Measurements from ENCODE around the gene GPC4.

GPC4 gene

GRCh38 chrX:133365871-133366611 lies 49.2 kb downstream of the GPC4 start:
- Histone ChIP-seq H3K27ac (ENCODE audit: extremely low read depth, low read depth, low read length) (no peak overlapping the region), H3K4me3 (ENCODE audit: low read depth, low read length) (no peak overlapping the region), H3K9me3 (ENCODE audit: control insufficient read depth, insufficient read depth, low read depth, low read length) (no peaks in the 10 kb centered on the region), H3K36me3 (ENCODE audit: control insufficient read depth in 2 of 2, insufficient read depth in 1 of 2, low read length in 2 of 2) (no peaks in the 10 kb centered on the region), H3K4me1 (ENCODE audit: control insufficient read depth, insufficient read depth, low read length) (peaks cover 6% of the 10 kb centered on the region; the same call in 1 of the 2 replicates)
- ChIA-PET CTCF (no interaction called here), POLR2A (interaction anchor here (1.5 kb wide), 1 partner anchor 46 kb away, joined by 4 read pairs; no protein-coding TSS in a partner anchor)
- TF ChIP-seq KLF8 (tag by site-specific recombination; IDR thresholded peaks at IDR 0.05): no peak
- TF ChIP-seq ZSCAN30 (tag by site-specific recombination; IDR thresholded peaks at IDR 0.05): no peak
- no peak for TF ChIP-seq ZNF555 (tag by site-specific recombination; conservative IDR thresholded peaks at IDR 0.05)
- peak; percentile 55; the same call in 1 of the 2 replicates for TF ChIP-seq ZNF449 (tag by site-specific recombination; IDR thresholded peaks at IDR 0.05)

- Histone ChIP-seq H3K36me3 (ENCODE audit: control insufficient read depth in 2 of 2, insufficient read depth in 1 of 2, low read length in 2 of 2) (no peaks in the 10 kb centered on the region), H3K27ac (ENCODE audit: extremely low read depth, low read depth, low read length) (no peak overlapping the region), H3K9me3 (ENCODE audit: control insufficient read depth, insufficient read depth, low read depth, low read length) (no peaks in the 10 kb centered on the region), H3K4me1 (ENCODE audit: control insufficient read depth, insufficient read depth, low read length) (no peaks in the 10 kb centered on the region), H3K4me3 (ENCODE audit: low read depth, low read length) (no peak overlapping the region)
- TF ChIP-seq ZNF133 (tag by site-specific recombination; IDR thresholded peaks at IDR 0.05): no peak
- CTCF ChIA-PET: interaction anchor here (0.6 to 0.9 kb wide), 2 partner anchors 30 to 306 kb away, joined by 3 read pairs; no protein-coding TSS in a partner anchor
- POLR2A ChIA-PET: interaction anchor here (1.5 kb wide), 1 partner anchor 47 kb away, joined by 4 read pairs; no protein-coding TSS in a partner anchor
Measured at GRCh38 chrX:133364865-133365264, 50.4 kb downstream of the GPC4 start.

- POLR2A ChIA-PET: no interaction called here
- CTCF ChIA-PET: no interaction called here
- no peak overlapping the region for H3K27ac ChIP-seq (ENCODE audit: extremely low read depth, low read depth, low read length)
- H3K4me3 ChIP-seq (ENCODE audit: low read depth, low read length): no peak overlapping the region
- no peaks in the 10 kb centered on the region for H3K4me1 ChIP-seq (ENCODE audit: control insufficient read depth, insufficient read depth, low read length)
- TF ChIP-seq ZNF664 (tag by site-specific recombination; IDR thresholded peaks at IDR 0.05) (no peak), ZNF214 (tag by site-specific recombination; IDR thresholded peaks at IDR 0.05; ENCODE audit: borderline replicate concordance) (no peak), ZBTB6 (tag by site-specific recombination; IDR thresholded peaks at IDR 0.05) (no peak), ZNF521 (tag by site-specific recombination; IDR thresholded peaks at IDR 0.05) (no peak), ZNF549 (tag by site-specific recombination; IDR thresholded peaks at IDR 0.05) (no peak)
- no peaks in the 10 kb centered on the region for H3K36me3 ChIP-seq (ENCODE audit: control insufficient read depth in 2 of 2, insufficient read depth in 1 of 2, low read length in 2 of 2)
- H3K9me3 ChIP-seq (ENCODE audit: control insufficient read depth, insufficient read depth, low read depth, low read length): no peaks in the 10 kb centered on the region
Measured at GRCh38 chrX:133364196-133364595, 51.1 kb downstream of the GPC4 start.

- ChIA-PET POLR2A (no interaction called here), CTCF (interaction anchor here (0.6 to 1.0 kb wide), 2 partner anchors 9 to 308 kb away, joined by 3 read pairs; no protein-coding TSS in a partner anchor)
- no peak overlapping the region for H3K27ac ChIP-seq (ENCODE audit: extremely low read depth, low read depth, low read length)
- H3K4me1 ChIP-seq (ENCODE audit: control insufficient read depth, insufficient read depth, low read length): no peaks in the 10 kb centered on the region
- H3K36me3 ChIP-seq (ENCODE audit: control insufficient read depth in 2 of 2, insufficient read depth in 1 of 2, low read length in 2 of 2): no peaks in the 10 kb centered on the region
- no peak for TF ChIP-seq ELK4 (IDR thresholded peaks at IDR 0.05; ENCODE audit: borderline replicate concordance, low read depth, low read length)
- TF ChIP-seq ZNF548 (tag by site-specific recombination; IDR thresholded peaks at IDR 0.05): no peak
- TF ChIP-seq ZNF571 (tag by site-specific recombination; IDR thresholded peaks at IDR 0.05): no peak
- TF ChIP-seq ZFP41 (tag by site-specific recombination; IDR thresholded peaks at IDR 0.05; ENCODE audit: borderline replicate concordance): no peak
- no peak for TF ChIP-seq ZSCAN30 (tag by site-specific recombination; IDR thresholded peaks at IDR 0.05)
- H3K9me3 ChIP-seq (ENCODE audit: control insufficient read depth, insufficient read depth, low read depth, low read length): no peaks in the 10 kb centered on the region
- H3K4me3 ChIP-seq (ENCODE audit: low read depth, low read length): no peak overlapping the region
Measured at GRCh38 chrX:133362538-133362937, 52.8 kb downstream of the GPC4 start.

All from HEK293 (cell line).